Measurements from ENCODE around the gene TEX14. TPM values are rescaled to one million over a fixed set of nuclear protein-coding genes. Genes with fewer than 3 reads are reported as not detected.

Gene TEX14
- total and polyA plus RNA-seq, 12 donors: 0.05 to 0.88 (median 0.14) TPM; not detected in 4

GRCh38 chr17:58568044-58568799, 123.6 kb downstream of the TEX14 start:
- H3K4me3 ChIP-seq: no peak overlapping the region
- H3K27ac ChIP-seq: no peak overlapping the region
- no peak for ATAC-seq
- no peaks in the 10 kb centered on the region for H3K9me3 ChIP-seq
- intact Hi-C loops (cut with DNase I): no loop called here
- no peak for TF ChIP-seq CTCF (IDR thresholded peaks at IDR 0.05)
- 81 to 93% methylated on average over 1 of the region's 1 CpG for WGBS, 2 donors
- no peak for DNase-seq
- no peaks in the 10 kb centered on the region for H3K27me3 ChIP-seq
- no peaks in the 10 kb centered on the region for H3K36me3 ChIP-seq
- H3K4me1 ChIP-seq: peaks cover 0 to 16% (median 0%) of the 10 kb centered on the region in 9 donors

- ATAC-seq (no peak), DNase-seq (no peak)
- WGBS, 2 donors: 62 to 64% methylated on average over 8 of the region's 8 CpGs
- Histone ChIP-seq H3K36me3 (no peaks in the 10 kb centered on the region), H3K4me3 (no peak overlapping the region), H3K4me1 (peaks cover 0 to 16% (median 0%) of the 10 kb centered on the region in 9 donors), H3K27me3 (no peaks in the 10 kb centered on the region), H3K27ac (no peak overlapping the region), H3K9me3 (no peaks in the 10 kb centered on the region)
- no peak for TF ChIP-seq CTCF (IDR thresholded peaks at IDR 0.05)
- intact Hi-C loops (cut with DNase I): no loop called here
Measured at GRCh38 chr17:58565389-58566311, 126.2 kb downstream of the TEX14 start.

GRCh38 chr17:58564971-58565370, 126.9 kb downstream of the TEX14 start:
- TF ChIP-seq CTCF (IDR thresholded peaks at IDR 0.05): no peak
- Histone ChIP-seq H3K27me3 (no peaks in the 10 kb centered on the region), H3K4me3 (no peak overlapping the region), H3K36me3 (no peaks in the 10 kb centered on the region), H3K9me3 (no peaks in the 10 kb centered on the region), H3K27ac (no peak overlapping the region), H3K4me1 (peaks cover 0 to 16% (median 0%) of the 10 kb centered on the region in 9 donors)
- WGBS, 2 donors: 70 to 82% methylated on average over 1 of the region's 1 CpG
- ATAC-seq: no peak
- intact Hi-C loops (cut with DNase I): no loop called here
- no peak for DNase-seq

GRCh38 chr17:58564243-58564642, 127.6 kb downstream of the TEX14 start:
- Histone ChIP-seq H3K4me1 (peaks cover 0 to 16% (median 0%) of the 10 kb centered on the region in 9 donors), H3K9me3 (no peaks in the 10 kb centered on the region), H3K4me3 (no peak overlapping the region), H3K27me3 (no peaks in the 10 kb centered on the region), H3K36me3 (no peaks in the 10 kb centered on the region), H3K27ac (no peak overlapping the region)
- no peak for ATAC-seq
- intact Hi-C loops (cut with DNase I): no loop called here
- TF ChIP-seq CTCF (IDR thresholded peaks at IDR 0.05): no peak
- WGBS, 2 donors: 76 to 87% methylated on average over 2 of the region's 2 CpGs
- no peak for DNase-seq
